PFSK-1 (cell line): ENCODE data around the gene LGR4.
A peak's percentile ranks its signal among the peaks of the same experiment; 100 is the strongest.

Source experiments
- FOXP2 ChIP-seq: optimal IDR thresholded peaks from 2 replicates; pipeline ENCODE3; 2011; ENCODE audit warnings: borderline replicate concordance, control low read depth, inconsistent platforms; ENCODE audit not compliant: insufficient read depth; ENCODE audit errors: extremely low read length, extremely low read depth
- POLR2AphosphoS5 ChIP-seq: IDR thresholded peaks from 2 replicates; pipeline ENCODE4 v1.6.1; 2012; ENCODE audit warnings: low read depth, mild to moderate bottlenecking, control low read depth, low read length, moderate library complexity
- SIN3A ChIP-seq: IDR thresholded peaks from 2 replicates; pipeline ENCODE4 v1.6.1; 2012; ENCODE audit warnings: mild to moderate bottlenecking, low read length, moderate library complexity, borderline replicate concordance; ENCODE audit not compliant: insufficient read depth
- TAF1 ChIP-seq: IDR thresholded peaks from 2 replicates; pipeline ENCODE4 v1.6.1; 2012; ENCODE audit warnings: low read length, control low read depth, borderline replicate concordance; ENCODE audit not compliant: insufficient read depth
- TF ChIP-seq, protein P1 (sequence below), 2 experiments: IDR thresholded peaks; 2 replicates each; pipeline versions ENCODE4 v1.6.1 to v1.8.0; 2011 to 2012; ENCODE audit warnings: low read depth in 2 of 2, low read length in 2 of 2, control low read depth in 1 of 2, inconsistent platforms in 1 of 2, mild to moderate bottlenecking in 1 of 2, moderate library complexity in 1 of 2; ENCODE audit not compliant: insufficient read depth in 1 of 2

The LGR4 gene

DNA sequence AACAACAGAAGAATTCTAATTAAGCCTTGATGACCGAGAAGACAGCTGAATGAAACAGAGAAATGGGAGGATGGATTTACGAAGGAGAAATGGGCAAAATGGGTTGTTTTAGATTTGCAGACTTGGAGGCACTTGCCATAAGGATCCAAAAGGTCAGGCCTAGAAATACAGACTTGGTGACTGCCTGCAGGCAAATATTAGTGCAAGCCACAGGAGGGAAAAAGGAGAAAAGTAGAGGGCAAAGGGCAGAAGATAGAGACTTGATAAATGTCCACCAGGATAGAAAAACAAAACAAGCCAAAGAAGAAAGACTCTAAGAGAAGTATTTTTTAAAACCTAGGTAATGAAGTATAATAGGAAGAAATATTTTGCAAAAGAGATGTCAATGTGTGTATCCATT is 122.7 kb downstream of the LGR4 start:
- TF ChIP-seq SIN3A, result no peak
- TF ChIP-seq POLR2AphosphoS5, result 0 out of 2 replicates have a peak, but pooled peaks have one; percentile 32

DNA sequence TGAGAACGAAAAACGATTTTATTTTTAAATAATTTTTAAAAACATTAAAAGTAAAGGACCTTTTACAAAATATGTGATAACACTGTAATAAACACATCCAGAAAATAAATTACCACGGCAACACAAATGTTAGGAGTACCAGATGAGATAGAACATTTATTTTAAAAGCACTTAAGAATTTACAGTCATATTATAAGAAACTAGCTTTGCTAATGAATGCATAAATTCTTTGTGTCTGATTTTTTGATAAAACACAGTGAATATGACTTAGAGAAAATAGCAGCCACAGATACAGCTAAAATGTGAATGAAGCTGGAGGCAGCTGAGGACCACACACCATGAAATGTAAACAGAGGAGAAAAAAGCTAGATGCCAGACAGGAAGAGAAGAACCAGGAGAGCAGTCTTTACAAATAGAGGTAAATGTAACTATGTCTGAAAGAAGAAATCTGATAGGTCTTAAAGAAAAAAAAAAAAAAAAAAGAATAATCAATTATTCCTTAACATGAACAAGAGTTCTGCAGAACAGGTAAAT is 124.2 kb downstream of the LGR4 start:
- TF ChIP-seq POLR2AphosphoS5, result no peak
- TF ChIP-seq, protein P1, sequence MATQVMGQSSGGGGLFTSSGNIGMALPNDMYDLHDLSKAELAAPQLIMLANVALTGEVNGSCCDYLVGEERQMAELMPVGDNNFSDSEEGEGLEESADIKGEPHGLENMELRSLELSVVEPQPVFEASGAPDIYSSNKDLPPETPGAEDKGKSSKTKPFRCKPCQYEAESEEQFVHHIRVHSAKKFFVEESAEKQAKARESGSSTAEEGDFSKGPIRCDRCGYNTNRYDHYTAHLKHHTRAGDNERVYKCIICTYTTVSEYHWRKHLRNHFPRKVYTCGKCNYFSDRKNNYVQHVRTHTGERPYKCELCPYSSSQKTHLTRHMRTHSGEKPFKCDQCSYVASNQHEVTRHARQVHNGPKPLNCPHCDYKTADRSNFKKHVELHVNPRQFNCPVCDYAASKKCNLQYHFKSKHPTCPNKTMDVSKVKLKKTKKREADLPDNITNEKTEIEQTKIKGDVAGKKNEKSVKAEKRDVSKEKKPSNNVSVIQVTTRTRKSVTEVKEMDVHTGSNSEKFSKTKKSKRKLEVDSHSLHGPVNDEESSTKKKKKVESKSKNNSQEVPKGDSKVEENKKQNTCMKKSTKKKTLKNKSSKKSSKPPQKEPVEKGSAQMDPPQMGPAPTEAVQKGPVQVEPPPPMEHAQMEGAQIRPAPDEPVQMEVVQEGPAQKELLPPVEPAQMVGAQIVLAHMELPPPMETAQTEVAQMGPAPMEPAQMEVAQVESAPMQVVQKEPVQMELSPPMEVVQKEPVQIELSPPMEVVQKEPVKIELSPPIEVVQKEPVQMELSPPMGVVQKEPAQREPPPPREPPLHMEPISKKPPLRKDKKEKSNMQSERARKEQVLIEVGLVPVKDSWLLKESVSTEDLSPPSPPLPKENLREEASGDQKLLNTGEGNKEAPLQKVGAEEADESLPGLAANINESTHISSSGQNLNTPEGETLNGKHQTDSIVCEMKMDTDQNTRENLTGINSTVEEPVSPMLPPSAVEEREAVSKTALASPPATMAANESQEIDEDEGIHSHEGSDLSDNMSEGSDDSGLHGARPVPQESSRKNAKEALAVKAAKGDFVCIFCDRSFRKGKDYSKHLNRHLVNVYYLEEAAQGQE (IDR thresholded peaks at IDR 0.05; ENCODE audit: insufficient read depth in 1 of 2, low read depth in 2 of 2, low read length in 2 of 2), result 0 out of 4 replicates have a peak, but pooled peaks of 1 of the 2 experiments have one; percentile 25
- peak; percentile 73; the same call in 1 of the 2 replicates for TF ChIP-seq SIN3A
- TF ChIP-seq FOXP2, result no peak
- peak; percentile 28; the same call in 1 of the 2 replicates for TF ChIP-seq TAF1

DNA sequence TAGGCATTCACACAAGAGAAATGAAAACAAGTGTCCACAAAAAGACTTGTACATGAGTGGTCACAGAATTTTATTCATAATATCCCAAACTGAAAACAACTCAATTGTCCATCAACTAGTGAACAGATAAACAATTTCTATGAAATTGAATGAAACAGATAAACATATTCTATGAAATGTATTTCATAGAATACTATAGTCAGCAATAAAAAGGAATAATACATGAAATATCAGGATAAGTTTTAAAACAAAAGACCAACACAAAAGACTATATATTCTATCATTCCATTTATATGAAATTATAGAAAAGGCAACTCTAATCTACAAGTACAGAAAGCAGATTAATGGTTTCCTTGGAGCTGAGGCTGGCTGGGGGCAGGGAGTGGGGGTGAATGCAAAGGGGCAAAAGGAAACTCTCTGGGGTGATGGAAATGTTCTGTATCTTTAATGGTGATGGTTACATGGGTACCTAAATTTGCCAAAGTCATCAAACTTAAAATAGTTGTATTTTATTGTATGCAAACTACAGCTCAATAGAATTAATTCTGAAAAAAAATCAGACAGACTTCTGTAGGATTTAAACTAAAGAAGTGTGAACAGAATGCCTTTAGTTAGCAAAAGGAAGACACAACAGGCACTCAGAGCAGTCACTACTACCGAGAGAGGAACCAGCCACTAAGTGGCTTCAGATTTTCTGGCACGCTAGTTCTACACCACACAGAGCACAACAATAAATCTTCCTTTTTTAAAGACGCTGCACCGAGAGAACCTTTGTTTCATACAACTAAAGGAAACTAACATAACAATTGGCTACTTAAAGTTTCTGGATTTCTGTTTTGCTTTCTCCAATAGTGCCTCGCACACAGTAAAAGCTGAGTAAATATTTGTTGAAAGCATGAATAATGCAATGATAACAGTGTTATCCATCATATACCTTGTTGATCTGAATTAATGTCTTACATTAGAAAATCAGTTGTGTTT is 124.9 kb downstream of the LGR4 start:
- TF ChIP-seq POLR2AphosphoS5 (no peak), SIN3A (no peak), FOXP2 (no peak), TAF1 (no peak)
- TF ChIP-seq, protein P1 (IDR thresholded peaks at IDR 0.05; ENCODE audit: insufficient read depth in 1 of 2, low read depth in 2 of 2, low read length in 2 of 2), result no peak

DNA sequence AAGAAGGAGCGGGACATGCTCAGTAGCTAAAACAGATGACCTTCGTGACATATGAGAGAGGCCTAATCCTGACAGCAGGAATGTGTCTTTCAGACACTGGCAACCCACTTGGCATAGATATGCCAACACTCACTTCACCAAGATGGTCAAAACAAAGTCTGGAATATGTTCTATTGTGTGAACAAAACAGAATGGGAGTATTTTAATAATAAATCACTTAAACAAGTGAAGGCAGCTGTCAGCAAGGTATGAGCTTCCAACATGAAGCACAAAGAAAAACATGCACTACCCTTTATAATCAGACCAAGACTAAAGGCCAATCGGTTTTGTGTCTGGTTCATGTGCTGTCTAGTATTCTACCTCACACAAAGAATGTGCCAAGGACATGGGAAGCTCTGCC is 132.6 kb downstream of the LGR4 start:
- TF ChIP-seq POLR2AphosphoS5 (no peak), FOXP2 (no peak), TAF1 (no peak), SIN3A (no peak)
- TF ChIP-seq, protein P1 (IDR thresholded peaks at IDR 0.05; ENCODE audit: insufficient read depth in 1 of 2, low read depth in 2 of 2, low read length in 2 of 2), result no peak

DNA sequence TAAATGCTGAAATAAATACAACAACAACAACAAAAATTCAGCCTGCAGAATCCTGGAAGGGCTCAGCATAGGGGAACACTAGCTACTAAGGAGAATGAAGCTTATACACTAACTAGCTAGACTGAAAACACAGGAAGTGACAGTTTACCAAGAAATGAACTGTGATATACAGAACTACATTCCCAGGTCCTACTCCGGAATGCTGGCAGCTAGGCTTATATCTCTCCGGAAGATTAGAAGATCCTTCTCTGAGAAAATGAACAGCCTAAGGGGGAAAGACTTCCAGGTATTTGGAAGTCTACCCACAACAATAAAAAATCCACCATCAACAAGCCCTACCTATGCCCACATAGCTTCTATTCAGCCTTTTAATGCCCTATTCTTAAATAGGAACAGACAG is 140.6 kb downstream of the LGR4 start:
- TF ChIP-seq, protein P1 (IDR thresholded peaks at IDR 0.05; ENCODE audit: insufficient read depth in 1 of 2, low read depth in 2 of 2, low read length in 2 of 2), result no peak
- TF ChIP-seq POLR2AphosphoS5 (no peak), TAF1 (no peak), FOXP2 (no peak), SIN3A (no peak)
